Neural cell (in vitro differentiated cells): Measurements from ENCODE around the gene GABRG3.

Experiments
- EP300 ChIP-seq: fragments of 450-650 bp; conservative IDR thresholded peaks from 2 replicates; pipeline ENCODE4 v1.6.1; 2014; ENCODE audit warnings: antibody characterized with exemption, mild to moderate bottlenecking, moderate library complexity; ENCODE audit not compliant: poor library complexity, severe bottlenecking
- TF ChIP-seq, protein P1 (sequence below): fragments of 450-650 bp; IDR thresholded peaks from 2 replicates; pipeline ENCODE4 v1.5.1; 2014; ENCODE audit warnings: antibody characterized with exemption, mild to moderate bottlenecking, moderate library complexity; ENCODE audit not compliant: poor library complexity, severe bottlenecking

DNA sequence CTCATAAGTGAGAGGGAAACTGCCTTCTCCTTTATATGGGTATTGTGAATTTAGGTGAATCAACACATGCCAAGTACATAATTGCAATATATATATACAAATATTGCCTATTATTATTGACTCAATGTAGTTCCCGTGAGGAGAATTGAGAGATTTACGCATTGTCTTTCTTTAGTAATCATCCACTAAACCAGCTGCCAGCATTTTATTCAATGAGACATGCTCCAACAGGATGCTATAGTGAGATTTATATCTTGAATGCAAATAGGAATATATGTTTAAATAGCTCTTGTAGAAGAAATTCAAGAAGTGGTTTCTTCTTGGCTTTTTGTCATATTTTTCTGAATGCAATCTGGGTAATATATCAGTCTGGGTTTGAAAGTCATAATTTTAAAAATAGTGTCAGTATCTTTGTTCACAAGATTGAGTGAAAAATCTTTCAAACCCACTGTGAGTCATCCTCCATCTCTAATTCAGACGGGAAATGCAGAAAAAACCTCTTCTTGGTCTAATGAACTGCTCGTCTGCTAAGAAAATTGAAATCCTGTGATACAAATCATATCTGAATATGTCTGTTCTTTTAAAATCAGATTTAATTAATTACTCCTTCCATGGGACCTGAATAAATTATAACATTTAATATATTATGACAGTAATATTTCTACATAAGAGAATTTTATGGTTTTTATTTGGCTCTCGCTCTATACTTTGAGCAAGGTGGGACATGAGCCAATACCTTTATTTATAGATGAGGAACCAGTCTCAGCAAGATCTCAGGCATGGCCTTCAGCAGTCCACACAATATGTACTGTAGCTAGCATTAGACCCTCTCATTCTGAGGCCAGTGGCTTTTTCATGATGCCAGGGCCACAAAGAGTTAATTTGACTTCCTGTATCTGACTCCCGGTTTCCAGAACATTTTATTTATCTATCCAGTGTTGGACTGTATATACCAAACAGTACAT is 516.0 kb downstream of the GABRG3 start:
- TF ChIP-seq EP300: no peak
- TF ChIP-seq, protein P1, sequence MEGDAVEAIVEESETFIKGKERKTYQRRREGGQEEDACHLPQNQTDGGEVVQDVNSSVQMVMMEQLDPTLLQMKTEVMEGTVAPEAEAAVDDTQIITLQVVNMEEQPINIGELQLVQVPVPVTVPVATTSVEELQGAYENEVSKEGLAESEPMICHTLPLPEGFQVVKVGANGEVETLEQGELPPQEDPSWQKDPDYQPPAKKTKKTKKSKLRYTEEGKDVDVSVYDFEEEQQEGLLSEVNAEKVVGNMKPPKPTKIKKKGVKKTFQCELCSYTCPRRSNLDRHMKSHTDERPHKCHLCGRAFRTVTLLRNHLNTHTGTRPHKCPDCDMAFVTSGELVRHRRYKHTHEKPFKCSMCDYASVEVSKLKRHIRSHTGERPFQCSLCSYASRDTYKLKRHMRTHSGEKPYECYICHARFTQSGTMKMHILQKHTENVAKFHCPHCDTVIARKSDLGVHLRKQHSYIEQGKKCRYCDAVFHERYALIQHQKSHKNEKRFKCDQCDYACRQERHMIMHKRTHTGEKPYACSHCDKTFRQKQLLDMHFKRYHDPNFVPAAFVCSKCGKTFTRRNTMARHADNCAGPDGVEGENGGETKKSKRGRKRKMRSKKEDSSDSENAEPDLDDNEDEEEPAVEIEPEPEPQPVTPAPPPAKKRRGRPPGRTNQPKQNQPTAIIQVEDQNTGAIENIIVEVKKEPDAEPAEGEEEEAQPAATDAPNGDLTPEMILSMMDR: no peak
